Smooth muscle cell (in vitro differentiated cells): ENCODE measurements around the gene UGT1A8. TPM values are rescaled to one million over a fixed set of nuclear protein-coding genes. Genes with fewer than 3 reads are reported as not detected.

Source experiments
- DNase-seq: peaks from one replicate; lab custom pipeline; 2025; ENCODE audit not compliant: unreplicated experiment; lab: John Stamatoyannopoulos, UW
- H2AFZ ChIP-seq: fragments of 200-600 bp; sonication (generic); 2 replicates; pipeline ENCODE4 v1.6.0; 2016; ENCODE audit warnings: antibody characterized with exemption, low read depth, mild to moderate bottlenecking
- H3F3A ChIP-seq: fragments of 200-600 bp; sonication (generic); 2 replicates; pipeline ENCODE4 v1.6.0; 2017; ENCODE audit warnings: antibody characterized with exemption, low read depth
- H3K27ac ChIP-seq: fragments of 200-600 bp; sonication (generic); 2 replicates; pipeline ENCODE4 v1.5.1; 2016; ENCODE audit warnings: low read depth, mild to moderate bottlenecking
- H3K27me3 ChIP-seq: fragments of 200-600 bp; sonication (generic); 2 replicates; pipeline ENCODE4 v1.6.1; 2016; ENCODE audit warnings: low read depth, mild to moderate bottlenecking
- H3K36me3 ChIP-seq: fragments of 200-600 bp; sonication (generic); 2 replicates; pipeline ENCODE4 v1.5.1; 2016; ENCODE audit warnings: low read depth
- H3K4me1 ChIP-seq: fragments of 200-600 bp; sonication (generic); 2 replicates; pipeline ENCODE4 v1.5.1; 2016; ENCODE audit warnings: low read depth
- H3K4me2 ChIP-seq: fragments of 200-600 bp; sonication (generic); 2 replicates; pipeline ENCODE4 v1.6.0; 2016; ENCODE audit warnings: mild to moderate bottlenecking
- H3K4me3 ChIP-seq: fragments of 200-600 bp; sonication (generic); 2 replicates; pipeline ENCODE4 v1.5.1; 2016; ENCODE audit warnings: mild to moderate bottlenecking
- H3K79me2 ChIP-seq: fragments of 200-600 bp; sonication (generic); 2 replicates; pipeline ENCODE4 v1.6.0; 2016; ENCODE audit warnings: low read depth, mild to moderate bottlenecking
- H3K9ac ChIP-seq: fragments of 200-600 bp; sonication (generic); 2 replicates; pipeline ENCODE4 v1.6.0; 2016; ENCODE audit warnings: low read depth
- H3K9me3 ChIP-seq: fragments of 200-600 bp; sonication (generic); replicated peaks from 2 replicates; pipeline ENCODE4 v1.5.1; 2016; ENCODE audit warnings: low read depth
- H4K20me1 ChIP-seq: fragments of 200-600 bp; sonication (generic); 2 replicates; pipeline ENCODE4 v1.6.0; 2016; ENCODE audit warnings: low read depth
- CTCF ChIP-seq: fragments of 200-600 bp; sonication (generic); IDR thresholded peaks from 2 replicates; pipeline ENCODE4 v1.5.1; 2017; ENCODE audit warnings: borderline replicate concordance, mild to moderate bottlenecking, antibody characterized with exemption; ENCODE audit not compliant: insufficient read depth, poor library complexity, severe bottlenecking
- WGBS: methylation state at CpG from one replicate; pipeline ENCODE4 v1.1.7; 2016; ENCODE audit warnings: low lambda C conversion rate; 5-methylcytosine and 5-hydroxymethylcytosine counted together
- polyA plus RNA-seq: library from polyadenylated mRNA; unstranded; fragments of >200 nt; fragmentation: Nextera tagmentation; extraction: Ambion mirVana; gene quantifications from 2 replicates; pipeline ENCODE4 v1.2.1, GENCODE V29; 2016
- total RNA-seq: library from RNA; depleted of rRNA; stranded (reverse); fragments of >200 nt; gene quantifications from 2 replicates; pipeline ENCODE4 v1.2.3, GENCODE V29; 2014

Gene UGT1A8
- total and polyA plus RNA-seq, 2 experiments from 2014 or later = not detected

- H3K79me2 ChIP-seq = no peaks in the 10 kb centered on the region
- DNase-seq = no peak
- TF ChIP-seq CTCF = no peak
- H3K4me2 ChIP-seq = no peak overlapping the region
- no peak overlapping the region for H3K9ac ChIP-seq
- H3K27me3 ChIP-seq = no peaks in the 10 kb centered on the region
- no peaks in the 10 kb centered on the region for H3K9me3 ChIP-seq
- H3K4me1 ChIP-seq = no peaks in the 10 kb centered on the region
- no peak overlapping the region for H3K27ac ChIP-seq
- H3K36me3 ChIP-seq = no peaks in the 10 kb centered on the region
- H3F3A ChIP-seq = no peaks in the 10 kb centered on the region
- H2AFZ ChIP-seq = no peak overlapping the region
- WGBS = 93% methylated on average over 6 of the region's 6 CpGs
- H3K4me3 ChIP-seq = no peak overlapping the region
- H4K20me1 ChIP-seq = no peaks in the 10 kb centered on the region
Observed at GRCh38 chr2:233693963-233694362, 76.5 kb downstream of the UGT1A8 start.

GRCh38 chr2:233698740-233699139 is 81.3 kb downstream of the UGT1A8 start:
- no peak overlapping the region for H3K9ac ChIP-seq
- no peak for TF ChIP-seq CTCF
- DNase-seq = no peak
- no peaks in the 10 kb centered on the region for H3K36me3 ChIP-seq
- H4K20me1 ChIP-seq = no peaks in the 10 kb centered on the region
- H3F3A ChIP-seq = peaks cover 12% of the 10 kb centered on the region
- no peaks in the 10 kb centered on the region for H3K27me3 ChIP-seq
- H3K4me3 ChIP-seq = no peak overlapping the region
- no peaks in the 10 kb centered on the region for H3K9me3 ChIP-seq
- H3K4me1 ChIP-seq = peaks cover 14% of the 10 kb centered on the region
- whole genome bisulfite sequencing = 97% methylated on average over 4 of the region's 4 CpGs
- H2AFZ ChIP-seq = no peak overlapping the region
- H3K4me2 ChIP-seq = no peak overlapping the region
- no peak overlapping the region for H3K27ac ChIP-seq
- H3K79me2 ChIP-seq = no peaks in the 10 kb centered on the region

GRCh38 chr2:233699424-233700027 is 82.1 kb downstream of the UGT1A8 start:
- peak overlapping the region; percentile 77 for H3K27ac ChIP-seq
- 67% methylated on average over 8 of the region's 8 CpGs for WGBS

More at GRCh38 chr2:233699424-233700027, 82.1 kb downstream of the UGT1A8 start:
- peaks cover 14% of the 10 kb centered on the region for H3K4me1 ChIP-seq
- no peaks in the 10 kb centered on the region for H4K20me1 ChIP-seq
- H3K79me2 ChIP-seq = no peaks in the 10 kb centered on the region
- DNase-seq = no peak
- no peaks in the 10 kb centered on the region for H3K9me3 ChIP-seq
- H3K4me2 ChIP-seq = peak overlapping the region; percentile 65
- no peaks in the 10 kb centered on the region for H3K36me3 ChIP-seq
- peaks cover 12% of the 10 kb centered on the region for H3F3A ChIP-seq
- TF ChIP-seq CTCF = no peak
- peak overlapping the region; percentile 31 for H3K9ac ChIP-seq
- no peak overlapping the region for H3K4me3 ChIP-seq
- peak overlapping the region; percentile 56 for H2AFZ ChIP-seq
- H3K27me3 ChIP-seq = no peaks in the 10 kb centered on the region
